Ishikawa (cell line): Measurements from ENCODE around the gene TYROBP.

Source experiments
- CEBPB ChIP-seq: IDR thresholded peaks from 2 replicates; pipeline ENCODE4 v1.6.1; 2012
- CREB1 ChIP-seq: IDR thresholded peaks from 2 replicates; pipeline ENCODE4 v1.6.1; 2012; ENCODE audit warnings: low read depth
- EGR1 ChIP-seq: IDR thresholded peaks from 2 replicates; pipeline ENCODE4 v1.6.1; 2012
- EP300 ChIP-seq: IDR thresholded peaks from 2 replicates; pipeline ENCODE4 v1.6.1; 2012; ENCODE audit warnings: borderline replicate concordance
- FOXM1 ChIP-seq: IDR thresholded peaks from 2 replicates; pipeline ENCODE4 v1.6.1; 2012; ENCODE audit warnings: low read depth, borderline replicate concordance
- MAX ChIP-seq: IDR thresholded peaks from 2 replicates; pipeline ENCODE4 v1.6.1; 2012
- NFIC ChIP-seq: IDR thresholded peaks from 2 replicates; pipeline ENCODE4 v1.6.1; 2012
- RAD21 ChIP-seq: IDR thresholded peaks from 2 replicates; pipeline ENCODE4 v1.6.1; 2012; ENCODE audit warnings: low read depth
- REST ChIP-seq: IDR thresholded peaks from 2 replicates; pipeline ENCODE4 v1.6.1; 2012; ENCODE audit warnings: low read depth, mild to moderate bottlenecking
- TAF1 ChIP-seq: IDR thresholded peaks from 2 replicates; pipeline ENCODE4 v1.6.1; 2012; ENCODE audit warnings: low read depth, mild to moderate bottlenecking
- TCF12 ChIP-seq: IDR thresholded peaks from 2 replicates; pipeline ENCODE4 v1.6.1; 2012; ENCODE audit warnings: low read depth
- TEAD4 ChIP-seq: IDR thresholded peaks from 2 replicates; pipeline ENCODE4 v1.6.1; 2012
- USF1 ChIP-seq: IDR thresholded peaks from 2 replicates; pipeline ENCODE4 v1.6.1; 2012
- YY1 ChIP-seq: IDR thresholded peaks from 2 replicates; pipeline ENCODE4 v1.6.1; 2012; ENCODE audit warnings: low read depth
- ZBTB7A ChIP-seq: IDR thresholded peaks from 2 replicates; pipeline ENCODE4 v1.6.1; 2012; ENCODE audit warnings: low read depth

The TYROBP gene

GRCh38 chr19:35931161-35931873 is 23.2 kb upstream of the TYROBP start:
- TF ChIP-seq CREB1 (peak; percentile 24), YY1 (peak; percentile 84), USF1 (no peak; the same call in none of the 2 replicates), TCF12 (peak; percentile 32; the same call in 1 of the 2 replicates), ZBTB7A (no peak), EP300 (no peak), TEAD4 (peak; percentile 67), REST (no peak), MAX (peak; percentile 86), FOXM1 (no peak), CEBPB (no peak), TAF1 (peak; percentile 70; the same call in 1 of the 2 replicates), RAD21 (peak; percentile 100), NFIC (peak; percentile 79), EGR1 (no peak; the same call in 1 of the 2 replicates)

GRCh38 chr19:35929876-35930275 is 21.8 kb upstream of the TYROBP start:
- TF ChIP-seq TEAD4, result no peak
- no peak for TF ChIP-seq ZBTB7A
- TF ChIP-seq MAX, result no peak
- TF ChIP-seq REST, result no peak
- no peak for TF ChIP-seq FOXM1
- no peak for TF ChIP-seq TCF12
- TF ChIP-seq CREB1, result no peak
- no peak for TF ChIP-seq NFIC
- no peak for TF ChIP-seq YY1
- no peak for TF ChIP-seq EGR1
- TF ChIP-seq RAD21, result no peak
- TF ChIP-seq USF1, result no peak
- no peak for TF ChIP-seq EP300
- TF ChIP-seq CEBPB, result no peak
- TF ChIP-seq TAF1, result no peak

GRCh38 chr19:35928507-35928906 is 20.4 kb upstream of the TYROBP start:
- TF ChIP-seq FOXM1 (no peak), MAX (no peak), USF1 (no peak), TAF1 (no peak), REST (no peak), CREB1 (no peak), NFIC (no peak), EGR1 (no peak), YY1 (no peak), CEBPB (no peak), TCF12 (no peak), RAD21 (no peak), ZBTB7A (no peak), TEAD4 (no peak), EP300 (no peak)

GRCh38 chr19:35925501-35925900 is 17.4 kb upstream of the TYROBP start:
- no peak for TF ChIP-seq RAD21
- TF ChIP-seq CREB1, result no peak
- no peak for TF ChIP-seq EGR1
- no peak for TF ChIP-seq EP300
- TF ChIP-seq NFIC, result no peak
- no peak for TF ChIP-seq USF1
- TF ChIP-seq YY1, result no peak
- TF ChIP-seq TEAD4, result no peak
- no peak for TF ChIP-seq FOXM1
- no peak for TF ChIP-seq ZBTB7A
- TF ChIP-seq REST, result no peak
- no peak for TF ChIP-seq CEBPB
- TF ChIP-seq TAF1, result no peak
- TF ChIP-seq MAX, result no peak
- TF ChIP-seq TCF12, result no peak
